ENCODE data around the gene ACOX1.
A peak's percentile ranks its signal among the peaks of the same experiment; 100 is the strongest.

Gene ACOX1

DNA sequence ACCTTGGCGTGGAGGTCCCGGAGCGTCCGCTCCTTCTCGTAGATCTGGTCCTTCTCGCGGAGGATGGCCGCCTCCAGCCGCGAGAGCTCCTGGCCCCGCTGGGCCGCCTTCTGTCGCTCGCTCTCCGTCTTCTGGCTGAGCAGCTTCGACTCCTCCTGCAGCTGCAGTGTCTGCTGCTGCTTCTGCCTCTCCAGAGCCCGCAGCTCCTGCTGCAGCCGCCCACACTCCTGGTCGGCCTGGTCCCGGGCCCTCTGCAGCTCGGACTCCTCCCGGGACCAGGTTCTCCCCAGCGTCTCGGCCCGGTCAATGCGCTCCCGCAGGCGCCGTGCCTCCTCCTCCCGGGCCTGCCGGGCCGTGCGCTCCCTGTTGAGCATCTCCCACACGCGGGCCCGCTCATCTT, 29.2 kb upstream of the ACOX1 start:
- DNase-seq, result no peak

DNA sequence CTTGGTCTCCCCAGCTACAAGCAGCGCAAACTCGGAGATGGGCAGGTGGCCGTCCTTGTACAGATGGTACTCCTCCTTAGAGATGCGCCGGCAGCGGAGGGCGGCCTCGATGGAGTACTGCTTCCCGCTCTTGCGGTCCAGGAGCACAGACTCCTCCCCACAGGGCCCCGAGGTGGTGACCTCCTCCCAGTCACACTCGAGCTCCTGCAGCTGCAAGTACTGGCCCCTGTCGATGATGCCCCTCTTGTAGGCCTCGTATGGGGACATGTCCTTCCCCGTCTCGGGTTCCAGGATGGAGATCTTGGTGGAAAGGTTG, 28.8 kb upstream of the ACOX1 start:
- no peak for DNase-seq

DNA sequence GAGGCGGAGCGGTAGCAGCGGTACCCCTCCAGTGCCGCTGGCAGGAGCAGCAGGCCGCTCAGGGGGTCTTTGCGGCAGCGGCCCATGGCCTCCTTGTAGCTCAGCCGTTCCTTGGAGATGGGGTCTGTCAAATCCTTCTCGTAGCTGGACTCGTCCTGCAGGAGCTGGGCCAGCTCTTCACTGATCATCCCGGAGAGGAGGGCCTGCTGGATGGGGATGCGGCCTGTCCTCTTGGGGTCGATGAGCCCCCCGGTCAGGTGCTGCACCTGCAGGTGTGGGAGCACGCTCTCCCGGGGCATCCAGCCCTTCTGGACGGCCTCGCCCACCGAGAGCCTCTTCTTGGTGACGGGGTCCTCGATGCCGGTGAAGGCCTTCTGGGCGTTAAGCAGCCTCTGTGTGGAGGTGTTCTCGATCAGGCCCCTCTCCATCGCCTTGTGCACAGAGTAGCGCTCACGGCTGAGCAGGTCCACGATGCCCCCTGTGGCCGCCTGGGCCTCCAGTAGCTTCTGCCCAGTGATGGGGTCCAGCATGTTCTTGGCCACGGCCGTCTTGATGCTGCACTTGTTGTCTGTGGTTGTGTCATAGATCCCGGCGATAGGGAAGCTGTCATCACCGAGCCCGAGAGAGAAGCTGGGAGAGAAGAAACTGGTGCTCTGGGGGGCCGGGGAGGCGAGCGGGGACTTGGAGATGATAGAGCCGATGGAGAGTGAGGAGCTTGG, 28.3 kb upstream of the ACOX1 start:
- no peak for DNase-seq

DNA sequence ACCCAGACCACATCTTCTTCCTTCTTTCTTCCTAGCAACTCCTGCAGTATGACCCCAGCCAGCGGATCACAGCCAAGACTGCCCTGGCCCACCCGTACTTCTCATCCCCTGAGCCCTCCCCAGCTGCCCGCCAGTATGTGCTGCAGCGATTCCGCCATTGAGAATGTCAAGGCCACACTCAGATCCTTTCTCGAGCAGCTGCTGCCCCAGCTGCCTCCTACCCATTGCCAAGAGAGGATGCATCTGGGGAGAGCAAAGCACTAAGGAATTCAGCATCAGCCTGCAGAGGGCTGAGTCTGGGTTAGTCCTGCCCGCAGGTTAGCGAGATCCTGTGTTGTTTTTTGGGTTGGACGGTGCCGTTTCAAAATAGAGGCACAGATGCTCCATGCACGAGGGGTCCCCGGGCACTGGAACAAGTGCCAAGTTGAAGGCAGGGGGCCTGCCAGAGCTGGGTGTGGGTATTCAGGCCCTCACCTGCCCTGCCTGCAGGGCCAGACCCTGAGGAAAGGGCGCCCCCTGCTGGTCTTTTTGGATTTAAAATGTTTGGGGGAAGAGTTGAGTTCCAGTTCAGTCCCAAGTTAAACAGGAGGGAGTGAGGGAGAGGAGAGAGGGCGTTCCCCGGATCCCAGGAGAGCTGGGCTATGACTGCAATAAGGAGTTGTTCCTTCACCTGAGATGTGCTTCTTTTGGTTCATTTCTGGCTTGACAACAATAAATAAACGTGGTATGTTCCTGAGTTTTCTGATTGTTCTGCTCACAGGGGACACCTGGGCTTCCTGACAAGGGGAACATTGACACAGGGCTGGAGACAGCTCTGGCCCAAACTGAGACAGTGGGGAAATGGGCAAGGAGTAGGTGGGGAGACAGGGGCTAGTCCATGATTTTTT, 26.5 kb upstream of the ACOX1 start:
- DNase-seq, result peak; percentile 90

DNA sequence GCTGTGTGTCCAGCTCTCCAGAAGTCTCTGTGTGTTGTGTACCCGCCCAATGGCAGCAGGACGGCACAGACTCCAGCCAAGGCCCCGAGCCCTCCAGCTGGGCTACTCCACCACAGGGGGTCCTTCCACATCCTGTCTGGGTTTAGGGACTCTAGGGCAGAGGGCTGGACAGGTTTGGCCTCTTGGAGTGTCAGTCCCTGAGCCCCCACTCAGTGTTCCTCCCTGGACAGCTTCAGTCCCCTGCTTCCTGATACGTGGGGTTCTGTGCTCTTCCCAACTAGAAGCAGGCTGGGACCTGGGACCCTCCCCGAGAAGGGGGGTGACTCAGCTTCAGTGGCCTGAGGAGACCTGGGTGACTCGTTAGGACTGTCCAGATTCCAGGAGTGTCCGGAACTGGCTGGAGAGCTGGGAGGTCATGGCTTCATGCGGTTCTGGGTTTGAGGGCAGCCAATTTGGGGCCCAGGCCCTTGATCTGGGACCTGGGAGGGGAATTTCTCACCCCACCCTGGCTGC, 25.8 kb upstream of the ACOX1 start:
- no peak for DNase-seq

DNA sequence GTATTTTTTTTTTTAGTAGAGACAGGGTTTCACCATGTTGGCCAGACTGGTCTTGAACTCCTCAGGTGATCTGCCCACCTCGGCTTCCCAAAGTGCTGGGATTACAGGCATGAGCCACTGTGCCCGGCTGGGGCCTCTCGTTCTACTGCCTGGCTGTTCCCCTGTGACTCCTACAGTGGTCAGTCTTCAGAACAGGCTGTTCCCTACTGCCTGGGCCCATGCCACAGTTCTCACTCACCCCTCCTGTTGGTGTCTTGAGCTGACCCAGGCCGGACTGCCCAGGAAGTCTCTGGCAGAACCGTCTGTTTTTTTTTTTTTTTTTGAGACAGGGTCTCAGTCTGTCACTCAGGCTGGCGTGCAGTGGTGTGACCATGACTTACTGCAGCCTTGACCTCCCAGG, 24.9 kb upstream of the ACOX1 start:
- no peak for DNase-seq

DNA sequence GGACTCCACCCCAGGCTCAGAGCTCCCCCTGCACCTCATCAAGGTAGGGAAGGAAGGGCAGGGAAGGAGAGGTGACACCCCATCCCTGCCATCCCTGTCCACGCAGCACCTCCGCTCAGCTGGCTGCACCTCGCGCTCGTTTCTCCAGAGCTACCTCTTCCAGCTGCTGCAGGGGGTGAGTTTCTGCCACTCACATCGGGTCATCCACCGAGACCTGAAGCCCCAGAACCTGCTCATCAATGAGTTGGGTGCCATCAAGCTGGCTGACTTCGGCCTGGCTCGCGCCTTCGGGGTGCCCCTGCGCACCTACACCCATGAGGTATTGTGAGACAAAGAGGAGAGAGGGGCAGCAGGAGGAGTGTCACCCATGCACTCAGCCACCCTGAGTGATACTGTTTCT, 23.1 kb upstream of the ACOX1 start:
- DNase-seq, result no peak

DNA sequence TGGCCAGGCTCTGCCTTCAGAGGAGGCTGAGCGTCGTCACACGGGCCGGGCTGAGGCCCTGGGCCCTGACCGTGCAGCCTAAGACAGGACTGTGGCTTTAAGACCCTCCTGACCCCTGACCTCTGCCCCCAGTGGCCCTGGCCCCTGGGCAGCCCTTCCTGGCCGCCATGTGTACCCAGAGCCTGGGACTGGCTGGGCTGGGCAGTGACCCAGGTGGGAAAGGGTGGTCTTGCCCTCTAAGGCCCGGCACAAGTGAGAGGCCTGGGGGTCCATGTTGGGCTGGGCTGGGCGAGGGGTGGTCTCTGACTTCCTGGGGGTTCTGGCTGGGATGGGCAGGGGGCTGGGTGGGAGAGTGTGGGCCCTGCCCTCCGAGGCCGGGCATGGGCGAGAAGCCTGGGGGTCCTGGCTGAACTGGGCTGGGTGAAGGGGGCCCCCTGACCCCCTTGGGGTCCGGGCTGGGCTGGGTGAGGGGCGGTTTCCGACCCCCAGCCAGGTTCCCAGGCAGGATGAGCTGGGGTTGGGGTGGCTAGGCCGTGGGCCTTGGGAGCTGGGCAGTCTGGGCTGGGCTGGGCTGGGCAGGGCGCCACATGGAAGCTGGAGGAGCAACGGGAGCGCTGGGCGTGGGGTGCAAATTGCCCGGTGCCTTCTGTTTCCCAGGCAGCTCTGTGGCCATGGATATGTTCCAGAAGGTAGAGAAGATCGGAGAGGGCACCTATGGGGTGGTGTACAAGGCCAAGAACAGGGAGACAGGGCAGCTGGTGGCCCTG, 22.0 kb upstream of the ACOX1 start, which contains the start of gene CDK3:
TSS of gene CDK3 (plus strand) at position 101 of the 767 bp plus-strand sequence. CDS start at position 672, 571 bp downstream.
- DNase-seq, result no peak

DNA sequence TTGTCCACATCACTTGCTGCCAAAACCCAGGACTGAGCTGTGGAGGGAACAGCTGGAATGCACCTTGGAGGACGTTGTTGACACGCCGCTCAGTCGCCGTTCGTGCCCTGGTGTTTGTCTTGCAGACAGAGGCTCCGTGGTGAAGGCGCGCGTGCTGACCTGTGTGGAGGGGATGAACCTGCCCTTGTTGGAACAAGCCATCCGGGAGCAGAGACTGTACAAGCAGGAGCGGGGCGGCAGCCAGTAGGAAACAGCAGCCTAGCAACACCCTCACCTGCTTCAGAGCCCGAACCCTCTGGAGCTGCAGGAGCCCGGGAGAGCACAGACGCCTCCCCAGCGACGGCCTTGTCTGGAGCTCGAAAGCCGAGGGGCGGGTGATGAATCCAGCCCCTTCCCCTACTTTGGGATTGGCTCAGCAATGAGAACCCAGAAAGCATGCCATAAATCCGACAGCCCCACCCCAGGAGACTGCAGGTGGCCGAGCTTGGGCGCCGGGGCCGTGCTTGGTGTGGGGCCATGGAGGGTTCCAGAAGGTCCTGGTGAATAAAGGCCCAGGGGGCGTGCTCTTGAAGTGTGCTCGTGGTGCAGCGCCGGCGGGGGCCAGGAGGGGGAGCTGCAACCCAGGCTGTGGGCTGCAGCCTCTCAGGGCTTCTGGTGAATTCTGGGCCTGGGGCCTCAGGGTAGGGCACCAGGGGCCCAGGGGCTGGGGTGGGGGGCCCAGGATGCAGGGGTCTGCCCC, 21.2 kb upstream of the ACOX1 start:
- DNase-seq, result no peak

DNA sequence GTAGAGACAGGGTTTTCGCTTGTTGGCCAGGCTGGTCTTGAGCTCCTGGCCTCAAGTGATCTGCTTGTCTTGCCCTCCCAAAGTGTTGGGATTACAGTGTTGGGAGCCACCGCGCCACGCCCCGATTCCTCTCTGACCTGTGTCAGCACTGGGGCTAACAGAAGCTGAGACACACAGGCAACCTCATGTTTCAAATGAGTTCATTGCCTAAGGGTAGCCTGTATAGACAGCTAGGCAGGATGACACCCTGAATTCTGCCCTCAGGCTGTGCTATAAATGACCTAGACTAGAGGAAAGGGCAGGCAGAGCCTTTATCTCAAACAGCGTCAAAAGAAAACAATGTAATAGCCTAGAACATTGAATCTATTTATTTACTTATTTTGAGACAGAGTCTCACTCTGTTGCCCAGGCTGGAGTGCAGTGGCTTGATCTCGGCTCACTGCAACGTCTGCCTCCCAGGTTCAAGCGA, 19.4 kb upstream of the ACOX1 start:
- no peak for DNase-seq

DNA sequence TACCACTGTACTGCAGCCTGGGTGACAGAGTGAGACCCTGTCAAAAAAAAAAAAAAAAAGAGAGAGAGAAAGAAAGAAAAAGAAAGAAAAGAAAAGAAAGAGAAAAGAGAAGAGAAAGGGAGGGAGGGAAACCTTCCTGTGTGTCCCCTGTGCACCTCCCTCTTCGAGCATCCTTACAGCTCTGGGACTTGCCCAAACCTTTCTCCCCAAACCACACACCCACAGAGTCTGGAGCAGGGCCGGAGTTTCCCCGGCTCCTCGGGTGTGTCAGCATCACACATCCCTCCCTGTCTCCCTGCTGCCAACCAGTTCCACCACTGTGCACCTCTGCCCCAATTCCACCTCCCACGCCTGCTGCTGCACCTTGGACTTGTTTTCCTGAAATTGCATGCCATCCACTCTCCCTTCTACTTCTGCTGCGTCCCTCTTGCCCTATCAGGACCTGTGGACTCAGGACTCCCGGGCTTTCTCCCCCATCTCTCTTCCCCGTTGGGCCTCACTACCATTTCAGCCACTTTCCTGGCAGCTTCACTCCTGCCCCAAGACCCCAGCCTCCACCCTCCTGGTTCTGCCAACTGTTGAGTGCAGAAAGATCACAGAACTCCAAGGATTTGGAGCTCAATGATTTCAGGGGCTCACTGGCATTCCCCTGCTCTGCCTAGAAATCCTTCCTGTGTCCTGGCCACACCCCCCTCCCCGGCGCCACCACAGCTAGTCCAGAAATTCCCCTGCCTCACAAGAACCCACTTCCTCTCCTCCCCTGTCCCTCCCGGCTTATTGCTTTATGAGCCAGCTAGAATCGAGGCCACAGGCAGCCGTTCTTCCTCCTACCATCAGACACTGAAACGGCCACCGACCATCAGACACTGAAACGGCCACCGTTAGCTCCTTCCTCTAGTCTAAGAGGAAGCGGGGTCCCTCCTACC, 18.0 kb upstream of the ACOX1 start:
- DNase-seq, result no peak

DNA sequence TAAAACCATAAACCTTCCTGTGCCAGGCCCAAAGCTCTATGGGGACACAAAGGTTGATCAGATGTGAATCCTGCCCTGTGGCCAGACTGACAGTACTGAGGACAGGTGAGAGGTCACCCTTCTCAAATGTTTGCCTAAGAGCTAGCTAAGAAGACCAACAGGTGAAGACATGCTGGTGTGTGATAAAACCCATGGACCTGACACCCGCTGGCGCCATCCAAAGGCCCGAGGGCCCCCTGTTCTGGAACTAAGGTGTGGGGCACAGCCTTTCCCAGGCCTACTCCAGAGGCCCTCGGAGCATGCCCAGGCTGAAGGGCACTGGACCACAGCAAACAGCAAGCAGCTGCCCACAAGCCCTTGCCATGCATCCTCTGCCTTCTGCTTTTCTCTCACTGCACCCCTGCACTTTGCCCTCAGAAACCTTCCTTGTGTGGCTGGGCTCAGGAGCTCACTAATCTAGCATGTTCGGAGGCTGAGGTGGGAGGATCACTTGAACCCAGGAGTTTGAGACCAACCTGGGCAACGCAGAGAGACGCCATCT, 16.5 kb upstream of the ACOX1 start:
- no peak for DNase-seq

DNA sequence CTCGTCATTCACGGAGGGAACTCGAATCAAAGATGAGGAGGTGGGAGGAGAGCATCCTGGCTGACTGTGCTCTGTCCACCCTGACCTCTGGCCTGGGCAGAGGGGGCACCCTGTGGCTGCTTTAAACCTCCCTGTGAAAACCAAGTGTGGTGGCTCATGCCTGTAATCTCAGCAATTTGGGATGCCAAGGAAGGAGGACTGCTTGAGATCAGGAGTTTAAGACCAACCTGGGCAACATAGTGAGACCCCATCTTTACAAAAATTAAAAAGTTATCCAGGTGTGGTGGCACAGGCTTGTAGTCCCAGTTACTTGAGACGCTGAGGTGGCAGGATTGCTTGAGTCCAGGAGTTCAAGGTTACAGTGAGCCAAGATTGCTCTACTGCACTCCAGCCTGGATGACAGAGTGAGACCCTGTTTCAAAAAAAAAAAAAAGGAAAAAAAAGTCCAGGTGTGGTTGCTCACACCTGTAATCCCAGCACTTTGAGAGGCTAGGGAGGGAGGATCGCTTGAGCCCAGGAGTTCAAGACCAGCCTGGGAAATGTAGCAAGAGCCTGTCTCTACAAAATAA, 15.9 kb upstream of the ACOX1 start:
- no peak for DNase-seq

DNA sequence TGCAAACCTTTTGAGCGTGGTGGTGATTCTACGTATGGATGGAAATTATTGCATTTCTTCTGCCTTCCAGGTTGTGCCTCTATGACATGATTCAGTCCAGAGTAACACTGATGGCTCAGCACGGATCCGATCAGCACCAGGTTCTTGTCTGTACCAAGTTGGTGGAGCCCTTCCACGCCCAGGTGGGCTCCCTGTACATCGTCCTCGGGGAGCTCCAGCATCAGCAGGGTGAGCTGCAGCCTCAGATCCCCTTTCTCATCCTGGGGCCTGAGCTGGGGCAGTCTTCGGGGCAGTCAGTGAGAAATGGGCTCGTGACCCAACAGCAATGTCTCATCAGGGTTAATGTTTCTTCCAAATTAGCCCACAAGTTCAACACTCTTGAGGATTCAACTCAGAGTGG, 12.4 kb upstream of the ACOX1 start:
- no peak for DNase-seq

DNA sequence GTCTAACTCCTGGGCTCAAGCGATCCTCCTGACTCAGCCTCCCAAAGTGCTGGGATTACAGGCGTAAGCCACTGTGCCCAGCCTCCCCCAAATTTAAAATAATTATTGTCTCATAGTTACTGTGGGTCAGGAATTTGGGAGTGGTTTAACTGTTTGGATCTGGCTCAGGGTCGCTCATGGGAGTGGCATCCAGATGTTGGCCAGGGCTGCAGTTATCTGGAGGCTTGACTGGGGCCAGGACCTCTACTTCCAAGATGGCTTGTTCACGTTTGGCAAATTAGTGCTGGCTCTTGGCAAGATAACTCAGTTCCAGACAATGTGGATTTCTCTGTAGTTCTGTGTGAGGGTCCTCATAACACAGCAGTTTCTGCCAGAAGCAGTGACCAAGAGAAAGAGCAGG, 8.1 kb upstream of the ACOX1 start:
- DNase-seq, result no peak

DNA sequence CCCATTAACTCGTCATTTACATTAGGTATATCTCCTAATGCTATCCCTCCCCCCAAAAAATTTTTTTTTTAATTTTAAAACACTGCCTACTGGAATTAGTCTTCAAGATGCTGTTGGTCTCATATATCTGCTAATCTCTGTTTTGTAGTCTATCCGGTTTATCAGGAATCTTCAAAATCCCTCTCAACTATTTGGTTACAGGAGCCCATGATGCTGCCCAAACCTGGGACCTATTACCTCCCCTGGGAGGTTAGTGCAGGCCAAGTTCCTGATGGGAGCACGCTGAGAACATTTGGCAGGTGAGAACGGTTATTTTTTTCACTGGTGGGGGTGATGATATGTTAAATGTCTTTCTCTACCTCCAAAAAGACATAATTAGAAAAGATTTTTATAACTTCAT, 7.0 kb upstream of the ACOX1 start:
- no peak for DNase-seq

DNA sequence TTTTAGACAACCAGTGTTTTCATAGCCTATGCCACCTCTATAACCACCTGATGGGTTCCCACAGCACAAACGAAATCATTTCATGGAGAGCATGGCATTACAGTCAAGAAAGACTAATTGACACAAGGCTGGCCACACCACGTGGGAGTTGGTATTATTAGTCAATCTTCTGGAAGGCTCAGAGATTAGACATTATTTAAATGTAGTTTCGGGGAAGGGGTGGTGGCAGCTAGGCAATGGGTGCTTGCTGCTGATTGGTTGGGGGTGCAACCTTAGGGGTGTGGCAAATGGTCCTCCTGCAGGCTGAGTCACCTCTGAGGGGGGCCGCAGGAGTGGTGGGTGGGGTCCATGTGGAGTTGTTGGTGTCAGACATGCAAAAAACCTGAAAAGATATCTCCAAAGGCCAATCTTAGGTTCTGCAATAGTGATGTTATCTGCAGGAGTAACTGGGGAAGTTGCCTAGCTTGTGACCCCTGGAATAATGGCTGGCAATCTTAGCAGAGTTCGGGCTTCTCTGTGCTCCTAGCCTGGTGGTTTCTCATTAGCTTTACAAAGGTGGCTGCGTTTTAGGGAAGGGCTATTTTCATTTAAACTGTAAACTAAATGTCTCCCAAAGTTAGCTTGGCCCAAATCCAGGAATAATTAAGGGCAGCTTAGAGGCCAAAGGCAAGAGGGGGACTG, 4.7 kb upstream of the ACOX1 start:
- DNase-seq, result no peak

DNA sequence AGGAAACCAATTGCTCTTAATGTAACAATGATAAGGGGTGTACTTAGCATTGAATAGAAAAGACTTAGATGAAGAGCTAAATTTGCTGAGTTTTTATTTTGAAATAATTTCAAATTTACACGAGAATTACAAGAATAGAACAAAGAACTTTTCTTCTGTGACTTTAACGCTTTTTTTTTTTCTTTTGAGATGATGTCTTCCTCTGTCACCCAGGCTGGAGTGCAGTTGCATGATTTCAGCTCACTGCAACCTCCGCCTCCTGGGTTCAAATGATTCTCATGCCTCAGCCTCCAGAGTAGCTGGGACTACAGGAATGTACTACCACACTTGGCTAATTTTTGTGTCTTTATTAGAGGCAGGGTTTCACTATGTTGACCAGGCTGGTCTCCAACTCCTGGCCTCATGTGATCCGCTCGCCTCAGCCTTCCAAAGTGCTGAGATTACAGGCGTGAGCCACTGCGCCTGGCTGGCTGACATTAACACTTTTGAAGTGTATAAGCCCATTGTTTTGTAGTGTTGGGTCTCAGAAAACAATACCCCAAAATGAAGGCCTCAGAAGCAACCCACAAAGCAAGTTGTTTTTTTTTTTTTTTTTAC, 2.2 kb upstream of the ACOX1 start:
- DNase-seq, result no peak

DNA sequence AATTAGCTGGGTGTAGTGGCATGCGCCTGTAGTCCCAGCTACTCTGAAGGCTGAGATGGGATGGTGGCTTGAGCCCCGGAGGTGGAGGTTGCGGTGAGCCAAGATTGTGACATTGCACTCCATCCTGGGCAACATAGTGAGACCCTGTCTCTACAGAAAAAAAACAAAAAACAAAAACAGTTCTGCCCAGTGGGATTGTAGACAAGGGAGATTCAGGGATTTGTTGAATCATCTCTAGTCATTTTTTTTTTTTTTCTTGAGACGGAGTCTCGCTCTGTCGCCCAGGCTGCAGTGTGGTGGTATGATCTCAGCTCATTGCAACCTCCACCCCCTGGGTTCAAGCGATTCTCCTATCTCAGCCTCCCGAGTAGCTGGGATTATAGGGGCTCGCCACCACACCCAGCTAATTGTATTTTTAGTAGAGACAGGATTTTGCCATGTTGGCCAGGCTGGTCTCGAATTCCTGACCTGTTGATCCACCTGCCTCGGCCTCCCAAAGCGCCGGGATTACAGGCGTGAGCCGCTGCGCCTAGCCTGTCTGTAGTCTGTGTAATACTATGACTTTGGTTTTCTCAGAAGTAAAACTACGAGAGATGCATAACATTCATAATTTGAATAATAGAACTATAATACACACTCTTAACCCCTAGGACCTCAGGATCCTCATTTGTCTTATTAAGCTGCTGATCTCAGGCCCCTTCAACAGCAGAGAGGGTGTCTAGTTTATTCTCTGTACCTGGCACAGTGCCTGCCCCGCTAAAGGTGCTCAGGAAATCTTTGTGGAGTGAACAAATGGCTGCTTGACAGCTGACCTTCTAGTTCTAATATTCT, 1.4 kb upstream of the ACOX1 start:
- no peak for DNase-seq
